Fibroblast of skin of abdomen (primary cell): ENCODE data around the gene TRIM46.

Source experiments
- DNase-seq: peaks from one replicate; pipeline ENCODE4 v3.0.0-alpha.2; 2013

TRIM46 gene

GRCh38 chr1:155172732-155173477 lies 744 bp upstream of the TRIM46 start, which contains the start of gene KRTCAP2:
TSS of gene KRTCAP2 (minus strand) at chr1:155173304. CDS start at chr1:155173224, 80 bp downstream.
- peak; percentile 96 for DNase-seq

- peak; percentile 41 for DNase-seq
Observed at GRCh38 chr1:155174324-155175280, 953 bp downstream of the TRIM46 start.

GRCh38 chr1:155175281-155175926 lies 1.8 kb downstream of the TRIM46 start:
- no peak for DNase-seq

GRCh38 chr1:155175927-155176371 lies 2.3 kb downstream of the TRIM46 start:
- no peak for DNase-seq

- DNase-seq: peak; percentile 61
Observed at GRCh38 chr1:155176544-155177071, 3.0 kb downstream of the TRIM46 start.

GRCh38 chr1:155177192-155177917 lies 3.7 kb downstream of the TRIM46 start:
- no peak for DNase-seq

- DNase-seq: no peak
Observed at GRCh38 chr1:155177918-155178281, 4.3 kb downstream of the TRIM46 start.

GRCh38 chr1:155178441-155179111 lies 4.9 kb downstream of the TRIM46 start:
- DNase-seq: no peak

- DNase-seq: no peak
Observed at GRCh38 chr1:155179112-155180031, 5.7 kb downstream of the TRIM46 start.

- no peak for DNase-seq
Observed at GRCh38 chr1:155181371-155182051, 7.9 kb downstream of the TRIM46 start.

- DNase-seq: no peak
Observed at GRCh38 chr1:155182052-155182550, 8.5 kb downstream of the TRIM46 start.

GRCh38 chr1:155183775-155184221 lies 10.1 kb downstream of the TRIM46 start:
- no peak for DNase-seq

GRCh38 chr1:155184351-155184811 lies 10.7 kb downstream of the TRIM46 start:
- no peak for DNase-seq

GRCh38 chr1:155184835-155185782 lies 11.5 kb downstream of the TRIM46 start:
- no peak for DNase-seq

- no peak for DNase-seq
Observed at GRCh38 chr1:155185783-155186066, 12.1 kb downstream of the TRIM46 start.

GRCh38 chr1:155186067-155186793 lies 12.6 kb downstream of the TRIM46 start:
- no peak for DNase-seq

GRCh38 chr1:155186794-155187455 lies 13.3 kb downstream of the TRIM46 start:
- no peak for DNase-seq
